ENCODE measurements around the gene METTL25. TPM values are rescaled to one million over a fixed set of nuclear protein-coding genes. Genes with fewer than 3 reads are reported as not detected.

METTL25 gene
- total and polyA plus RNA-seq, 2 of the 8 experiments (the other 6 are each of a cell fraction or from before 2014, with no cell fraction given): 2.4 to 8.3 TPM

- Histone ChIP-seq H2BK15ac (ENCODE audit: low read length) (no peak overlapping the region), H3K9me3 (ENCODE audit: insufficient read depth in 2 of 2, low read depth in 1 of 2, low read length in 1 of 2) (no peaks in the 10 kb centered on the region), H3K4me1 (replicated peaks in 1 of 4; ENCODE audit: control insufficient read depth in 3 of 4, insufficient read depth in 4 of 4, low read length in 3 of 4) (no peaks in the 10 kb centered on the region), H3K27ac (ENCODE audit: low read depth, low read length) (no peak overlapping the region), H4K20me1 (replicated peaks in 1 of 2; ENCODE audit: control insufficient read depth in 1 of 2, insufficient read depth in 2 of 2, low read length in 2 of 2) (no peaks in the 10 kb centered on the region), H4K91ac (replicated peaks; ENCODE audit: insufficient read length, low read length) (no peak overlapping the region), H3K23me2 (ENCODE audit: low read depth, low read length) (no peaks in the 10 kb centered on the region), H3K14ac (ENCODE audit: insufficient read length) (no peak overlapping the region), H2AK5ac (ENCODE audit: low read depth, low read length) (no peak overlapping the region), H4K8ac (ENCODE audit: extremely low read depth, insufficient read depth, low read length) (no peak overlapping the region), H2BK5ac (ENCODE audit: low read depth, low read length) (no peak overlapping the region), H3K27me3 (replicated peaks in 1 of 4; ENCODE audit: control insufficient read depth in 3 of 4, extremely low read depth in 1 of 4, insufficient read depth in 3 of 4, low read length in 3 of 4) (no peaks in the 10 kb centered on the region), H2BK120ac (replicated peaks; ENCODE audit: low read depth, low read length) (no peak overlapping the region), H2BK12ac (ENCODE audit: low read depth, low read length) (no peak overlapping the region), H2AFZ (ENCODE audit: low read length) (no peak overlapping the region), H3K9ac (replicated peaks in 1 of 4; ENCODE audit: extremely low read depth in 1 of 4, low read depth in 3 of 4, low read length in 3 of 4) (no peak overlapping the region), H3K36me3 (ENCODE audit: control insufficient read depth in 2 of 4, insufficient read depth in 4 of 4, low read length in 3 of 4) (peaks cover 0 to 4% (median 0%) of the 10 kb centered on the region in 4 experiments; a peak in 1 of 8 replicates), H3K79me1 (ENCODE audit: low read depth, low read length) (no peaks in the 10 kb centered on the region), H2BK20ac (ENCODE audit: low read length) (no peak overlapping the region), H3K4me3 (ENCODE audit: extremely low read depth in 1 of 4, insufficient read depth in 2 of 4, low read depth in 3 of 4, low read length in 4 of 4) (no peak overlapping the region), H4K5ac (ENCODE audit: insufficient read length, low read depth, low read length) (no peak overlapping the region), H3K23ac (ENCODE audit: insufficient read length) (no peak overlapping the region), H3K4ac (replicated peaks; ENCODE audit: insufficient read length, low read depth, low read length) (no peak overlapping the region), H3K18ac (ENCODE audit: extremely low read depth, low read length) (no peak overlapping the region), H3K79me2 (ENCODE audit: control insufficient read depth in 1 of 2, insufficient read depth in 2 of 2, low read length in 2 of 2) (no peaks in the 10 kb centered on the region), H3K4me2 (ENCODE audit: insufficient read depth in 1 of 2, low read depth in 2 of 2, low read length in 2 of 2) (no peak overlapping the region), H3K56ac (replicated peaks; ENCODE audit: insufficient read length, low read depth, low read length) (no peak overlapping the region)
- CTCF ChIA-PET (ENCODE audit: partially characterized antibody): no interaction called here
- FAIRE-seq: no peak
- POLR2A ChIA-PET (ENCODE audit: partially characterized antibody): no interaction called here
- WGBS, 2 experiments (ENCODE audit: extremely low coverage in 1 of 2, insufficient coverage in 1 of 2, insufficient read length in 1 of 2, insufficient replicate concordance in 2 of 2, low coverage in 1 of 2, low lambda C conversion rate in 2 of 2, missing lambda C conversion rate in 1 of 2): 95% methylated on average over 2 of the region's 2 CpGs; no CpG with 5 or more reads in 1 of the 2 experiments
- no peak for DNase-seq (ENCODE audit: low read depth in 1 of 2, low spot score in 2 of 2)
- no peak for TF ChIP-seq ATF3 (IDR thresholded peaks at IDR 0.05; ENCODE audit: insufficient read depth, low read depth, low read length)
- no peak for TF ChIP-seq BCL11A (IDR thresholded peaks at IDR 0.05; ENCODE audit: low read depth in 2 of 2, low read length in 2 of 2)
- TF ChIP-seq POLR2A (IDR thresholded peaks at IDR 0.05; ENCODE audit: control extremely low read depth in 1 of 2, low read depth in 2 of 2, low read length in 2 of 2): no peak
- TF ChIP-seq SIN3A (conservative IDR thresholded peaks at IDR 0.05 in 1 of 2, IDR thresholded peaks at IDR 0.05 in 1 of 2; ENCODE audit: low read depth in 1 of 2, low read length in 2 of 2): no peak
- no peak for TF ChIP-seq CBX5 (IDR thresholded peaks at IDR 0.05; ENCODE audit: low read depth, low read length)
- TF ChIP-seq SP4 (IDR thresholded peaks at IDR 0.05; ENCODE audit: low read length): no peak
- no peak for TF ChIP-seq RXRA (IDR thresholded peaks at IDR 0.05; ENCODE audit: insufficient read depth, low read depth, low read length)
- no peak for TF ChIP-seq SIRT6 (IDR thresholded peaks at IDR 0.05; ENCODE audit: low read length)
- no peak for TF ChIP-seq SP1 (IDR thresholded peaks at IDR 0.05; ENCODE audit: low read depth, low read length)
- no peak for TF ChIP-seq GABPA (IDR thresholded peaks at IDR 0.05; ENCODE audit: borderline replicate concordance, insufficient read depth, low read length)
- TF ChIP-seq CBX8 (IDR thresholded peaks at IDR 0.05; ENCODE audit: borderline replicate concordance, low read depth, low read length): no peak
- no peak for TF ChIP-seq KDM5A (IDR thresholded peaks at IDR 0.05; ENCODE audit: low read length)
- TF ChIP-seq TAF7 (optimal IDR thresholded peaks at IDR 0.05; ENCODE audit: borderline replicate concordance, low read depth, low read length): no peak
- TF ChIP-seq RAD21 (IDR thresholded peaks at IDR 0.05 in 1 of 2, conservative IDR thresholded peaks at IDR 0.05 in 1 of 2; ENCODE audit: low read depth in 2 of 2, low read length in 2 of 2): no peak
Observed at GRCh38 chr12:82434392-82434911, 76.1 kb downstream of the METTL25 start.
